OCI-LY1 (cell line): Measurements from ENCODE around the gene NPTX1.

Experiments
- H2AFZ ChIP-seq: fragments of 200-600 bp; sonication (generic), shearing (Covaris generic); 2 replicates; pipeline ENCODE4 v1.6.0; 2014; ENCODE audit warnings: antibody characterized with exemption, mild to moderate bottlenecking, low read length
- H3F3A ChIP-seq: fragments of 200-600 bp; sonication (generic), shearing (Covaris generic); 2 replicates; pipeline ENCODE4 v1.6.0; 2014; ENCODE audit warnings: mild to moderate bottlenecking, antibody characterized with exemption, low read length, moderate library complexity; ENCODE audit not compliant: insufficient read depth
- H3K27ac ChIP-seq: fragments of 200-600 bp; sonication (generic); 2 replicates; pipeline ENCODE4 v1.5.1; 2014; ENCODE audit warnings: low read length, mixed run types, mild to moderate bottlenecking, low read depth; ENCODE audit not compliant: poor library complexity, severe bottlenecking
- H3K27me3 ChIP-seq: fragments of 200-600 bp; sonication (generic); 2 replicates; pipeline ENCODE4 v1.6.0; 2014; ENCODE audit warnings: antibody characterized with exemption, mild to moderate bottlenecking, low read length, moderate library complexity; ENCODE audit not compliant: insufficient read depth
- H3K36me3 ChIP-seq: fragments of 200-600 bp; sonication (generic); 2 replicates; pipeline ENCODE4 v1.6.1; 2014; ENCODE audit warnings: mild to moderate bottlenecking, antibody characterized with exemption, low read length, moderate library complexity, mixed read lengths; ENCODE audit not compliant: insufficient read depth
- H3K4me1 ChIP-seq: fragments of 200-600 bp; sonication (generic); 2 replicates; pipeline ENCODE4 v1.5.1; 2014; ENCODE audit warnings: mild to moderate bottlenecking, low read length, moderate library complexity; ENCODE audit not compliant: insufficient read depth, severe bottlenecking
- H3K4me2 ChIP-seq: fragments of 200-600 bp; sonication (generic), shearing (Covaris generic); 2 replicates; pipeline ENCODE4 v1.6.1; 2014; ENCODE audit warnings: low read length
- H3K4me3 ChIP-seq: fragments of 200-600 bp; sonication (generic); 2 replicates; pipeline ENCODE4 v1.5.1; 2014; ENCODE audit warnings: low read length, low read depth, mild to moderate bottlenecking, mixed read lengths; ENCODE audit not compliant: poor library complexity, severe bottlenecking
- H3K79me2 ChIP-seq: fragments of 200-600 bp; shearing (Covaris generic); 2 replicates; pipeline ENCODE4 v1.6.1; 2016; ENCODE audit warnings: mixed run types, low read length, mixed read lengths; ENCODE audit not compliant: insufficient read depth
- H3K9ac ChIP-seq: fragments of 200-600 bp; sonication (generic), shearing (Covaris generic); 2 replicates; pipeline ENCODE4 v1.6.1; 2014; ENCODE audit warnings: mild to moderate bottlenecking, low read length, mixed read lengths
- H3K9me2 ChIP-seq: fragments of 200-600 bp; sonication (generic), shearing (Covaris generic); 2 replicates; pipeline ENCODE4 v1.6.1; 2014; ENCODE audit warnings: low read depth, mild to moderate bottlenecking, low read length, mixed read lengths
- H3K9me3 ChIP-seq: fragments of 200-600 bp; shearing (Covaris generic); 2 replicates; pipeline ENCODE4 v1.6.1; 2014; ENCODE audit warnings: low read length, mixed read lengths
- H4K20me1 ChIP-seq: fragments of 200-600 bp; sonication (generic), shearing (Covaris generic); 2 replicates; pipeline ENCODE4 v1.6.0; 2016; ENCODE audit warnings: mild to moderate bottlenecking, low read length; ENCODE audit not compliant: insufficient read depth
- EZH2 ChIP-seq: fragments of 200-600 bp; sonication (generic), shearing (Covaris generic); IDR thresholded peaks from 2 replicates; pipeline ENCODE4 v1.8.0; 2017; ENCODE audit warnings: borderline replicate concordance, mixed run types, mild to moderate bottlenecking, antibody characterized with exemption, low read length, moderate library complexity, mixed read lengths
- TF ChIP-seq, protein P1 (sequence below): fragments of 200-600 bp; sonication (generic), shearing (Covaris generic); IDR thresholded peaks from 2 replicates; pipeline ENCODE4 v1.5.1; 2017; ENCODE audit warnings: mild to moderate bottlenecking, antibody characterized with exemption, low read length, moderate library complexity, mixed read lengths

The NPTX1 gene

DNA sequence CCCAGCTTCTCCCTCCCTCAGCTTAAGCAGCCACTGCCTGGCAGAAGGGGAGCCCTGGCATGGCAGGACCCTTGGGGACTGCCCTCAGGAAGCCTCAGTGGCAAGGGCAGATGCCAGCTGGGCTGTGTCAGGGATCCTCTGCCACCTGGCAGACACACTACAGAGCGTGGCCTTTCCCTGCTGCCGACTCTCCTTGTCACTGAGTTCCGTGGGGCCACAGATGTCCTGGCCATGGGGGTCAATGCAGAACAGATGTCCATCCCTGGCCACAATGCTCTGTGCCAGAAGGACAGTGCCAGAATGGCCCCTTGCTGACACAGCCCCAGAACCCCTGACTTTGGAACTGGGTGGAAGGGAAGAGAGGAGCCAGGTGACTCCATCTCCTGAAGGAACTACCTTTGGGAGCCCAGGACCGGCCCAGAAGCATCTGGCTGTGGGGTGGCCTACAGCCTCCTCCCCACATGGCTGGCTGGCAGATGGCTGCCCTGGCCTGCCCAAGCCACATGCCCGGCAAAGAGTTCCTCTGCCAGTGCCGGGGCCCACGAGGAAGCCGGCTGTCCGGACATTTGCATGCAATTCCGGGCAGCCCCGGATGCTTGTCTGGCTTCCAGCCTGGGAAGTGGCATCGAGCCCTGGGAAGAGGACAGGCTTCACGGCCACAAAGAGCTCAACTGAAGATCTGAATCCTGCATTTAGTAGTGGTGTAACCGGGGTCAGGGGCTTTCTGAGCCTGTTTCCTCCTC lies 24.1 kb downstream of the NPTX1 start:
- Histone ChIP-seq H3K9ac (no peak overlapping the region), H3K4me1 (peaks cover 22% of the 10 kb centered on the region), H4K20me1 (no peaks in the 10 kb centered on the region), H3K4me2 (no peak overlapping the region), H3K36me3 (no peaks in the 10 kb centered on the region), H3K4me3 (no peak overlapping the region), H3K79me2 (no peaks in the 10 kb centered on the region), H3K9me3 (no peaks in the 10 kb centered on the region), H3F3A (no peaks in the 10 kb centered on the region), H3K9me2 (no peaks in the 10 kb centered on the region), H2AFZ (no peak overlapping the region), H3K27me3 (peaks cover 7% of the 10 kb centered on the region; the same call in 1 of the 2 replicates), H3K27ac (no peak overlapping the region)
- no peak for TF ChIP-seq EZH2
- TF ChIP-seq, protein P1, sequence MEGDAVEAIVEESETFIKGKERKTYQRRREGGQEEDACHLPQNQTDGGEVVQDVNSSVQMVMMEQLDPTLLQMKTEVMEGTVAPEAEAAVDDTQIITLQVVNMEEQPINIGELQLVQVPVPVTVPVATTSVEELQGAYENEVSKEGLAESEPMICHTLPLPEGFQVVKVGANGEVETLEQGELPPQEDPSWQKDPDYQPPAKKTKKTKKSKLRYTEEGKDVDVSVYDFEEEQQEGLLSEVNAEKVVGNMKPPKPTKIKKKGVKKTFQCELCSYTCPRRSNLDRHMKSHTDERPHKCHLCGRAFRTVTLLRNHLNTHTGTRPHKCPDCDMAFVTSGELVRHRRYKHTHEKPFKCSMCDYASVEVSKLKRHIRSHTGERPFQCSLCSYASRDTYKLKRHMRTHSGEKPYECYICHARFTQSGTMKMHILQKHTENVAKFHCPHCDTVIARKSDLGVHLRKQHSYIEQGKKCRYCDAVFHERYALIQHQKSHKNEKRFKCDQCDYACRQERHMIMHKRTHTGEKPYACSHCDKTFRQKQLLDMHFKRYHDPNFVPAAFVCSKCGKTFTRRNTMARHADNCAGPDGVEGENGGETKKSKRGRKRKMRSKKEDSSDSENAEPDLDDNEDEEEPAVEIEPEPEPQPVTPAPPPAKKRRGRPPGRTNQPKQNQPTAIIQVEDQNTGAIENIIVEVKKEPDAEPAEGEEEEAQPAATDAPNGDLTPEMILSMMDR, result no peak

DNA sequence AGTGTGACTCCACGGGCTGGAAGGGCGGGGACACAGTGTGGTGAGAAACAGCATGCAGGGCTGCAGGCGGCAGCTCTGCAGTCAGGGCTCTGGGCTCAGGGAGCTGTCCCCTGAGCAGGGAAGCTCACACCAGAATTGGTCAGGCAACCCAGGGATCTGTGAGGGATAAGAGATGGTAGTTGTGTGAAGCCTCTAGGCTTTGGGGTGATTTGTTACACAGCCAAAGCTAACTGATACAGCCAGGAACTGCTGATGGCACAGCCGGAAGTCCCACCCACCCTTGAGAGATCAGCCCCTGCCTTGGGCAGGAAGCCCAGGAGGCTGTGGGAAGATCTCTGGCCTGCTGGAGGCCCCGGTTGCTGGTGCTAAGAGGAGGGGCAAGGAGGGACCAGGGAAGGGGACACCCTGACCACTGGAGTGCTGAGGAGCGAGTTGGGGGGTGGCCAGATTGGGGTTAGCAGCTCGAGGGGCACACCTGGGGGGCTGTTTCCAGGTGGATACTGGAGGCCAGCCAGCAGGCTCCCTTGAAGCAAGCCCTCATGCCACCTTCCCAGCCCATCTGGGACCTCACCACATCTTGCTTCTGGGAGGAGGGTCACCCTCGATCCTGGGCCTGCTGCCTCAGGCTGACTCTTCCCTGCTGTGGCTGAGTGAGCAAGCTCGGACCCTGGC lies 25.2 kb downstream of the NPTX1 start:
- Histone ChIP-seq H3K9me3 (no peaks in the 10 kb centered on the region), H3K36me3 (no peaks in the 10 kb centered on the region), H3F3A (no peaks in the 10 kb centered on the region), H3K9me2 (no peaks in the 10 kb centered on the region), H3K9ac (no peak overlapping the region), H3K4me1 (peaks cover 22% of the 10 kb centered on the region), H3K4me2 (no peak overlapping the region), H4K20me1 (no peaks in the 10 kb centered on the region), H2AFZ (no peak overlapping the region), H3K27ac (no peak overlapping the region), H3K79me2 (no peaks in the 10 kb centered on the region), H3K27me3 (peaks cover 7% of the 10 kb centered on the region; the same call in 1 of the 2 replicates), H3K4me3 (no peak overlapping the region)
- TF ChIP-seq, protein P1, result no peak
- TF ChIP-seq EZH2, result no peak

DNA sequence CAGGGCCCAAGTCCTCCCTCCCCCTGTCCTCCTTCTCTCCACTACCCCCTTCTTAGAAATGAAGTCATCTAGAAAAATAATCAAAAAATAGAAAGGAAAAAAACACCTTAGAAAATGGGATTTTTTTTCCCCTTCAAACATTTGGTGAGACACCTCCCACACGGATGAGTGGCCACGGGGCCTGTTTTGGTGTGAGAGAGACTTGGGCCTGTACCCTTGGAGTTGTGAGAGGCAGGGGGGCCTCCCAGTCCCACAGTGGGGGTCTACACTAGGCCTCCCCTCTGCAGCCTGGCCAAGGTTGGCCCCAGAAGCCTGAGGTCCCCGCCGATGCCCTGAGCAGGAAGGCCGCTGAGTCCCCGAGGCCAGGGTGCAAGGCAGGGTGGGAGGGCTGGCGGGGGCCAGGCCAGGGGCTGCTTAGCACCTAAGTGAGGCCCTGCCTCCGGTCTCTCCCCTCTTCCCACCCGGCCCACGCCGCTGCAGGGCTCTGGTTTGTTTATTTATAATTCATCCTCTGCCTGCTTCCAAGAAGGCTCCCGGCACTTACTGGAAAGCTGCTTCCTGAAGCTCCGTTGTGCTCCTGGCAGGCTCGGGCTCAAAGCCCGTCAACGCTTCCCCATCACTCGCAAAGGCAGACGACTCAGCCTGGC lies 26.4 kb downstream of the NPTX1 start:
- Histone ChIP-seq H3K79me2 (no peaks in the 10 kb centered on the region), H3K9me2 (no peaks in the 10 kb centered on the region), H3F3A (no peaks in the 10 kb centered on the region), H3K4me3 (no peak overlapping the region), H3K27me3 (peaks cover 7% of the 10 kb centered on the region; the same call in 1 of the 2 replicates), H3K4me1 (peaks cover 13% of the 10 kb centered on the region), H3K9ac (no peak overlapping the region), H2AFZ (no peak overlapping the region), H3K9me3 (no peaks in the 10 kb centered on the region), H3K4me2 (no peak overlapping the region), H3K27ac (no peak overlapping the region), H3K36me3 (no peaks in the 10 kb centered on the region), H4K20me1 (no peaks in the 10 kb centered on the region)
- TF ChIP-seq, protein P1, result no peak
- no peak for TF ChIP-seq EZH2
